ENCODE data around the gene CCBE1. TPM values are rescaled to one million over a fixed set of nuclear protein-coding genes. Genes with fewer than 3 reads are reported as not detected.

The CCBE1 gene
- total and polyA plus RNA-seq, 2 of the 4 experiments (the other 2 are of a cell fraction): 64.8 to 148 TPM

- DNase-seq (no peak), ATAC-seq (ENCODE audit: low read depth) (no peak)
- H2BK20ac ChIP-seq (ENCODE audit: low read depth, low read length): no peak overlapping the region
- no peak overlapping the region for H3K9ac ChIP-seq (ENCODE audit: low read depth, low read length)
- no peak overlapping the region for H2AK5ac ChIP-seq (ENCODE audit: low read depth, low read length)
- H3K4me3 ChIP-seq (ENCODE audit: insufficient read depth, low read depth, low read length): no peak overlapping the region
- H3K14ac ChIP-seq (replicated peaks; ENCODE audit: low read depth, low read length): no peak overlapping the region
- no peak overlapping the region for H2AK9ac ChIP-seq (replicated peaks; ENCODE audit: low read depth, low read length, poor library complexity)
- H4K91ac ChIP-seq (ENCODE audit: insufficient read depth, low read depth, low read length): no peak overlapping the region
- ChIA-PET POLR2A (ENCODE audit: unreplicated experiment) (no interaction called here), CTCF (interaction anchor here (0.7 kb wide), 1 partner anchor 25 kb away, joined by 3 read pairs; no protein-coding TSS in a partner anchor)
- H4K8ac ChIP-seq (ENCODE audit: low read depth in 2 of 2, low read length in 2 of 2): no peak overlapping the region
- H2BK120ac ChIP-seq (ENCODE audit: low read depth, low read length): no peak overlapping the region
- no peak overlapping the region for H3K4me2 ChIP-seq (ENCODE audit: low read depth, low read length)
- no TSS peak for BruUV-seq (replicated peaks)
- H4K20me1 ChIP-seq (ENCODE audit: insufficient read depth, low read length): peaks cover 20% of the 10 kb centered on the region
- H2BK15ac ChIP-seq (ENCODE audit: low read depth, low read length): no peak overlapping the region
- no peaks in the 10 kb centered on the region for H3K36me3 ChIP-seq (ENCODE audit: control insufficient read depth, insufficient read depth, low read length)
- H4K5ac ChIP-seq (ENCODE audit: low read depth, low read length): no peak overlapping the region
- H3K27me3 ChIP-seq (ENCODE audit: control insufficient read depth, insufficient read depth, low read length): no peaks in the 10 kb centered on the region
- in situ Hi-C loops (cut with MboI; ENCODE audit: low sequenced_read_pairs) (no loop called here), dilution Hi-C loops (cut with HindIII; ENCODE audit: low sequenced_read_pairs, unreplicated experiment) (no loop called here), intact Hi-C loops (cut with micrococcal nuclease) (no loop called here)
- H3K18ac ChIP-seq (ENCODE audit: low read depth, low read length): no peak overlapping the region
- H3K27ac ChIP-seq (ENCODE audit: insufficient read depth, low read length): no peak overlapping the region
- peaks cover 16% of the 10 kb centered on the region; the same call in 1 of the 2 replicates for H3K4me1 ChIP-seq (ENCODE audit: control insufficient read depth, insufficient read depth, low read length)
- H3K56ac ChIP-seq (ENCODE audit: extremely low read depth, insufficient read depth, low read length): no peak overlapping the region
- TF ChIP-seq RFX5 (IDR thresholded peaks at IDR 0.05; ENCODE audit: low read depth, low read length): no peak
- TF ChIP-seq RCOR1 (IDR thresholded peaks at IDR 0.05; ENCODE audit: insufficient replicate concordance, low read length): no peak
- no peak for TF ChIP-seq NFE2L2 (IDR thresholded peaks at IDR 0.05; ENCODE audit: low read depth, low read length)
- no peak for TF ChIP-seq RAD21 (IDR thresholded peaks at IDR 0.05; ENCODE audit: low read length)
- TF ChIP-seq SMC3 (IDR thresholded peaks at IDR 0.05; ENCODE audit: low read depth, low read length): no peak
- TF ChIP-seq BHLHE40 (IDR thresholded peaks at IDR 0.05; ENCODE audit: low read depth, low read length): no peak
- TF ChIP-seq CTCF (conservative IDR thresholded peaks at IDR 0.05; ENCODE audit: low read depth, low read length): no peak
- TF ChIP-seq MXI1 (IDR thresholded peaks at IDR 0.05; ENCODE audit: borderline replicate concordance, low read depth, low read length): no peak
- no peak overlapping the region for H2BK5ac ChIP-seq (ENCODE audit: low read depth, low read length, poor library complexity, severe bottlenecking)
- peaks cover 8% of the 10 kb centered on the region; the same call in 1 of the 2 replicates for H3K9me1 ChIP-seq (ENCODE audit: insufficient read depth, low read length)
- H3K23ac ChIP-seq (ENCODE audit: low read depth, low read length): no peak overlapping the region
- no peak overlapping the region for H2AFZ ChIP-seq (replicated peaks; ENCODE audit: low read length, poor library complexity)
- H3K79me1 ChIP-seq (ENCODE audit: low read depth in 1 of 2, low read length in 2 of 2): peaks cover 28 to 65% of the 10 kb centered on the region in 2 experiments; a peak in 3 of 4 replicates
- H3K4ac ChIP-seq (ENCODE audit: low read depth, low read length): no peak overlapping the region
- no CpG with 5 or more reads among the region's 1 CpG for whole genome bisulfite sequencing, 2 experiments (ENCODE audit: extremely low coverage in 2 of 2, insufficient read length in 1 of 2)
- H3K9me3 ChIP-seq (ENCODE audit: control insufficient read depth, insufficient read depth, low read length): no peaks in the 10 kb centered on the region
Measured at GRCh38 chr18:59671551-59671950, 25.7 kb downstream of the CCBE1 start.

Data from IMR-90 (cell line).